Measurements from ENCODE around the gene RREB1.

RREB1 gene

DNA sequence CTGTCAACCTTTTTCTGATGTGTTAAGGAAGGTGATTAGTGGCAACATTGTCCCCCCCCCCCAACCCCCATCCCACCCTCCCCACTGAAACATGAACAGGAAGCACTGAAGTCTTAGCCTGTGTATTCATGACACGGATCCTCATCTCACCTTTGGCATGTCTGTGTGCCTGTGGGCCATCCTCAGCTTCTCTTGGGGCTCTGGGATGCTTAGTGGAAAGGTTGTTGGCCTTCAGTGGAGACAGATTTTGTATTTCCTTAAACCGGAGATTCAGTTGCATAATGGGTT, 93.6 kb downstream of the RREB1 start:
- peaks cover 5% of the 10 kb centered on the region for H3K4me1 Mint-ChIP-seq
- peaks cover 52% of the 10 kb centered on the region for H3K36me3 Mint-ChIP-seq (ENCODE audit: low read depth)
- H3K27ac Mint-ChIP-seq: no peak overlapping the region
- no peak for DNase-seq
- no peak overlapping the region for H3K4me3 Mint-ChIP-seq
- H3K9me3 Mint-ChIP-seq: no peaks in the 10 kb centered on the region
- TF ChIP-seq CTCF (IDR thresholded peaks at IDR 0.05): no peak
- H3K27me3 Mint-ChIP-seq (ENCODE audit: low read depth, poor library complexity): peaks cover 2% of the 10 kb centered on the region

GRCh38 chr6:7201732-7202541, 94.2 kb downstream of the RREB1 start:
- DNase-seq: no peak
- no peak for TF ChIP-seq CTCF (IDR thresholded peaks at IDR 0.05)
- Mint-ChIP-seq H3K27me3 (ENCODE audit: low read depth, poor library complexity) (peaks cover 2% of the 10 kb centered on the region), H3K36me3 (ENCODE audit: low read depth) (peaks cover 54% of the 10 kb centered on the region), H3K9me3 (no peaks in the 10 kb centered on the region), H3K27ac (peak overlapping the region; percentile 76), H3K4me1 (peaks cover 5% of the 10 kb centered on the region), H3K4me3 (no peak overlapping the region)

- DNase-seq: no peak
- H3K4me3 Mint-ChIP-seq: no peak overlapping the region
- no peaks in the 10 kb centered on the region for H3K9me3 Mint-ChIP-seq
These were observed 95.2 kb downstream of the RREB1 start for GRCh38 chr6:7202950-7203349.

GRCh38 chr6:7203939-7204338, 96.2 kb downstream of the RREB1 start:
- no peak for DNase-seq
- peaks cover 18% of the 10 kb centered on the region for H3K4me1 Mint-ChIP-seq
- no peaks in the 10 kb centered on the region for H3K9me3 Mint-ChIP-seq
- peaks cover 41% of the 10 kb centered on the region for H3K36me3 Mint-ChIP-seq (ENCODE audit: low read depth)
- H3K4me3 Mint-ChIP-seq: no peak overlapping the region
- H3K27ac Mint-ChIP-seq: no peak overlapping the region
- peaks cover 5% of the 10 kb centered on the region for H3K27me3 Mint-ChIP-seq (ENCODE audit: low read depth, poor library complexity)
- TF ChIP-seq CTCF (IDR thresholded peaks at IDR 0.05): no peak

More at GRCh38 chr6:7202950-7203349, 95.2 kb downstream of the RREB1 start:
- Mint-ChIP-seq H3K27ac (no peak overlapping the region), H3K36me3 (ENCODE audit: low read depth) (peaks cover 44% of the 10 kb centered on the region), H3K4me1 (peaks cover 15% of the 10 kb centered on the region), H3K27me3 (ENCODE audit: low read depth, poor library complexity) (peaks cover 2% of the 10 kb centered on the region)
- no peak for TF ChIP-seq CTCF (IDR thresholded peaks at IDR 0.05)

GRCh38 chr6:7204726-7205125, 97.0 kb downstream of the RREB1 start:
- H3K4me1 Mint-ChIP-seq: peaks cover 18% of the 10 kb centered on the region
- peaks cover 37% of the 10 kb centered on the region for H3K36me3 Mint-ChIP-seq (ENCODE audit: low read depth)
- TF ChIP-seq CTCF (IDR thresholded peaks at IDR 0.05): no peak
- no peak for DNase-seq
- no peak overlapping the region for H3K4me3 Mint-ChIP-seq
- peaks cover 5% of the 10 kb centered on the region for H3K27me3 Mint-ChIP-seq (ENCODE audit: low read depth, poor library complexity)
- H3K9me3 Mint-ChIP-seq: no peaks in the 10 kb centered on the region
- no peak overlapping the region for H3K27ac Mint-ChIP-seq

DNA sequence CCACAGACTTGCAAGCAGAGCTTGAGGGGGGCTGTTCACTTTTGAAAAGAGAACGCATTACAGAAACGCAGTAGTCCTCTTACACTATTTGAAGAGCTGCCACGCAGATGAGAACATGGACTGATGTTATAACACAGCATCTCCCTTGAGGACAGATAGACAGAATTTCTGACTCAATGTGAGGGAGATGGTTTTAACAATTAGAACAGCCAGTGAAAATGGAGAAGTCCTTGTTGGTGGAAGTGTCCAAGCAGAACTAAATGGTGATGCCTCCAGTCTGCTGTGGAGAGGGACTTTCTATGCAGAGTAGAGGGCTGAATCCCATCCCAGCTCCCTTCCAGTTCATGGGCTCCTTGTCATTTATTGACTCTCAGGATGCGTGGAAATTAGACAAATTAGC, 100.0 kb downstream of the RREB1 start:
- Mint-ChIP-seq H3K27ac (no peak overlapping the region), H3K4me3 (no peak overlapping the region), H3K27me3 (ENCODE audit: low read depth, poor library complexity) (peaks cover 3% of the 10 kb centered on the region), H3K36me3 (ENCODE audit: low read depth) (peaks cover 41% of the 10 kb centered on the region), H3K9me3 (no peaks in the 10 kb centered on the region), H3K4me1 (peaks cover 13% of the 10 kb centered on the region)
- no peak for DNase-seq
- TF ChIP-seq CTCF (IDR thresholded peaks at IDR 0.05): no peak

All from nephron progenitor cell (in vitro differentiated cells).